Measurements from ENCODE around the gene FBXW12. TPM values are rescaled to one million over a fixed set of nuclear protein-coding genes. Genes with fewer than 3 reads are reported as not detected.
"Not testable (repeated sequence)": the region's sequence is repeated elsewhere in the genome, so short reads cannot be mapped to it uniquely, and the experiment has no call there.

The FBXW12 gene
- total RNA-seq = not detected

GRCh38 chr3:48371651-48372376, at the start of gene FBXW12:
TSS of gene FBXW12 (plus strand) at chr3:48372219. CDS start at chr3:48372768, 549 bp downstream.
- Histone ChIP-seq H3K4me1 (no peaks in the 10 kb centered on the region), H3K27ac (no peak within 1 kb of the TSS), H3K4me3 (no peak within 1 kb of the TSS), H3K9me3 (no peaks in the 10 kb centered on the region), H3K36me3 (no peaks in the 10 kb centered on the region), H3K27me3 (no peaks in the 10 kb centered on the region)
- WGBS, 2 donors = 85 to 91% methylated on average over 9 to 10 of the region's 11 CpGs
- DNase-seq = no peak
- intact Hi-C loops (cut with DNase I) = loop anchor here (10.0 kb wide), 1 partner anchor 87 kb away; no protein-coding TSS in a partner anchor
- TF ChIP-seq POLR2A (IDR thresholded peaks at IDR 0.05) (no peak), CTCF (IDR thresholded peaks at IDR 0.05) (no peak)

- peaks cover 0 to 11% (median 0%) of the 10 kb centered on the region in 3 donors for H3K4me1 ChIP-seq
- H3K27me3 ChIP-seq = peaks cover 0 to 17% (median 0%) of the 10 kb centered on the region in 4 donors
- H3K9me3 ChIP-seq; H3K36me3 ChIP-seq; intact Hi-C loops (cut with DNase I); H3K4me3 ChIP-seq; DNase-seq; H3K27ac ChIP-seq: not testable (repeated sequence)
- WGBS, 2 donors = 88 to 90% methylated on average over 8 to 10 of the region's 10 CpGs
These were observed 40.1 kb upstream of the FBXW12 start for GRCh38 chr3:48331706-48332435.

GRCh38 chr3:48333346-48334245, 38.4 kb upstream of the FBXW12 start, which contains the start of gene SPINK8:
TSS of gene SPINK8 (minus strand) at chr3:48333661. CDS start at chr3:48328341, 5,320 bp downstream.
- H3K27ac ChIP-seq; H3K36me3 ChIP-seq; intact Hi-C loops (cut with DNase I); H3K9me3 ChIP-seq; DNase-seq; H3K4me3 ChIP-seq: not testable (repeated sequence)
- WGBS, 2 donors = 66 to 70% methylated on average over 15 of the region's 15 CpGs
- H3K4me1 ChIP-seq = peaks cover 0 to 24% (median 0%) of the 10 kb centered on the region in 3 donors
- peaks cover 0 to 17% (median 0%) of the 10 kb centered on the region in 4 donors for H3K27me3 ChIP-seq

- intact Hi-C loops (cut with DNase I) = no loop called here
- Histone ChIP-seq H3K27me3 (peaks cover 0 to 17% (median 0%) of the 10 kb centered on the region in 4 donors), H3K36me3 (no peaks in the 10 kb centered on the region), H3K9me3 (no peaks in the 10 kb centered on the region), H3K4me1 (peaks cover 0 to 32% (median 0%) of the 10 kb centered on the region in 3 donors), H3K4me3 (no peak overlapping the region), H3K27ac (no peak overlapping the region)
- WGBS, 2 donors = 77 to 79% methylated on average over 3 of the region's 3 CpGs
- no peak for DNase-seq
- no peak for TF ChIP-seq CTCF (IDR thresholded peaks at IDR 0.05)
- no peak for TF ChIP-seq POLR2A (IDR thresholded peaks at IDR 0.05)
These were observed 37.4 kb upstream of the FBXW12 start for GRCh38 chr3:48334605-48335004.

GRCh38 chr3:48335286-48335685, 36.7 kb upstream of the FBXW12 start:
- H3K36me3 ChIP-seq; H3K27ac ChIP-seq; H3K9me3 ChIP-seq; DNase-seq; intact Hi-C loops (cut with DNase I); H3K4me3 ChIP-seq: not testable (repeated sequence)
- peaks cover 0 to 32% (median 0%) of the 10 kb centered on the region in 3 donors for H3K4me1 ChIP-seq
- 71 to 73% methylated on average over 9 of the region's 9 CpGs for WGBS, 2 donors
- peaks cover 0 to 17% (median 0%) of the 10 kb centered on the region in 4 donors for H3K27me3 ChIP-seq

GRCh38 chr3:48337536-48337935, 34.5 kb upstream of the FBXW12 start:
- DNase-seq; H3K36me3 ChIP-seq; H3K4me3 ChIP-seq; intact Hi-C loops (cut with DNase I); H3K9me3 ChIP-seq; H3K27ac ChIP-seq: not testable (repeated sequence)
- peaks cover 0 to 17% (median 0%) of the 10 kb centered on the region in 4 donors for H3K27me3 ChIP-seq
- 35 to 36% methylated on average over 5 of the region's 5 CpGs for whole genome bisulfite sequencing, 2 donors
- peaks cover 0 to 20% (median 0%) of the 10 kb centered on the region in 3 donors for H3K4me1 ChIP-seq
